Kidney (tissue), 22 donors: ENCODE results near the gene CBX3. TPM values are rescaled to one million over a fixed set of nuclear protein-coding genes. Genes with fewer than 3 reads are reported as not detected.
"Not testable (repeated sequence)": the region's sequence is repeated elsewhere in the genome, so short reads cannot be mapped to it uniquely, and the experiment has no call there.

ENCODE experiments used
- DNase-seq, 5 donors: peaks; one replicate each; pipeline ENCODE4 v3.0.0-alpha.2; 2013 to 2020
- FAIRE-seq: peaks from 2 replicates; lab custom pipeline; 2012; peaks lifted over from hg19 to GRCh38; lab: Jason Lieb, UNC
- H3K27ac ChIP-seq, 2 donors: one replicate each; pipeline ENCODE4 v1.7.0; 2013; ENCODE audit warnings: low read depth in 2 of 2, low read length in 2 of 2, inconsistent platforms in 1 of 2
- H3K27me3 ChIP-seq: one replicate; pipeline ENCODE4 v1.7.1; 2013; ENCODE audit warnings: low read length, inconsistent platforms; ENCODE audit not compliant: control insufficient read depth, insufficient read depth
- H3K36me3 ChIP-seq, 3 donors: one replicate each; pipeline versions ENCODE4 v1.7.0 to v1.7.1; 2013; ENCODE audit warnings: low read length in 3 of 3, control low read depth in 1 of 3, inconsistent platforms in 1 of 3; ENCODE audit not compliant: insufficient read depth in 3 of 3, control insufficient read depth in 2 of 3
- H3K4me1 ChIP-seq, 3 donors: one replicate each; pipeline versions ENCODE4 v1.7.0 to v1.7.1; 2013; ENCODE audit warnings: low read length in 3 of 3, inconsistent platforms in 1 of 3, low read depth in 1 of 3; ENCODE audit not compliant: control insufficient read depth in 2 of 3, insufficient read depth in 2 of 3
- H3K4me3 ChIP-seq, 3 donors: one replicate each; pipeline versions ENCODE4 v1.7.0 to v1.8.1; 2013; ENCODE audit warnings: low read length in 3 of 3, control low read depth in 1 of 3, inconsistent platforms in 1 of 3
- H3K9ac ChIP-seq, 3 donors: one replicate each; pipeline versions ENCODE4 v1.7.0 to v1.7.1; 2013; ENCODE audit warnings: low read length in 3 of 3, control low read depth in 1 of 3, inconsistent platforms in 1 of 3
- H3K9me3 ChIP-seq, 3 donors: one replicate each; pipeline versions ENCODE4 v1.7.0 to v1.7.1; 2013; ENCODE audit warnings: low read length in 3 of 3, control low read depth in 1 of 3, inconsistent platforms in 1 of 3; ENCODE audit not compliant: control insufficient read depth in 2 of 3, insufficient read depth in 1 of 3
- CTCF ChIP-seq: IDR thresholded peaks from 3 replicates; pipeline ENCODE4 v1.5.1; 2012; ENCODE audit warnings: mild to moderate bottlenecking, moderate library complexity, borderline replicate concordance; ENCODE audit not compliant: insufficient read depth; ENCODE audit errors: extremely low read depth
- intact Hi-C: fragments of 100-400 bp; cut with DNase I; formaldehyde crosslinking; loops from one replicate; pipeline ENCODE4 v1.11.1; 2022
- long read RNA-seq, 10 donors: library from polyadenylated mRNA in 1 of 10; unstranded in 1 of 10; transcript quantifications; one replicate each; pipeline ENCODE4 v2.0.0 and lab custom pipeline, GENCODE V29; 2021 to 2026
- polyA plus RNA-seq: library from polyadenylated mRNA; stranded (reverse); fragments of 350-450 nt; fragmentation: Illumina TruSeq; extraction: RNeasy Lipid Tissue Mini Kit (QIAGEN cat#74804); gene quantifications from one replicate; pipeline ENCODE4 v1.2.3, GENCODE V29; 2014; ENCODE audit warnings: low read depth, low replicate concordance; ENCODE audit not compliant: insufficient read depth
- total RNA-seq: library from RNA; stranded (reverse); fragmentation: NEBNext Ultra II Directional; extraction: Animal tissue kit (Norgen Biotek cat#: 25700); gene quantifications from one replicate; pipeline ENCODE4 v1.2.1, GENCODE V29; 2021
- donor health status: control.
- donor health status: control.
- donor health status: control.
- donor health status: control.
- donor health status: control.
- donor health status: DM: yes; HTN: yes; CAD: no.
- donor health status: Normal renal cell carcinoma (clear cell type).

The CBX3 gene
- total RNA-seq = 120 TPM
- polyA plus RNA-seq = 92.4 TPM
- long read RNA-seq, donor 1, transcript CBX3-202 (6 exons, 1,857 nt) = major isoform, 60 of 107 reads
- long read RNA-seq, donor 1, transcript CBX3-206 (3 exons, 860 nt) = minor isoform, 10 of 107 reads
- long read RNA-seq, donor 1, transcript CBX3-201 (6 exons, 2,128 nt) = minor isoform, 6 of 107 reads
- long read RNA-seq, donor 1, partial matches to known transcripts = 24 of 107 reads
- long read RNA-seq, donor 1, other reads (novel, unspliced or antisense) = 5 of 107 reads
- long read RNA-seq, donor 2, transcript CBX3-206 (3 exons, 860 nt) = minor isoform, 28 of 128 reads
- long read RNA-seq, donor 2, transcript CBX3-202 (6 exons, 1,857 nt) = major isoform, 61 of 128 reads
- long read RNA-seq, donor 2, partial matches to known transcripts = 28 of 128 reads
- long read RNA-seq, donor 2, other reads (novel, unspliced or antisense) = 5 of 128 reads
- long read RNA-seq, donor 3, transcript CBX3-202 (6 exons, 1,857 nt) = major isoform, 71 of 150 reads
- long read RNA-seq, donor 3, transcript CBX3-201 (6 exons, 2,128 nt) = minor isoform, 12 of 150 reads
- long read RNA-seq, donor 3, transcript CBX3-206 (3 exons, 860 nt) = minor isoform, 31 of 150 reads
- long read RNA-seq, donor 3, partial matches to known transcripts = 28 of 150 reads
- long read RNA-seq, donor 3, other reads (novel, unspliced or antisense) = 6 of 150 reads
- long read RNA-seq, donor 4, transcript CBX3-202 (6 exons, 1,857 nt) = major isoform, 73 of 117 reads
- long read RNA-seq, donor 4, transcript CBX3-206 (3 exons, 860 nt) = minor isoform, 5 of 117 reads
- long read RNA-seq, donor 4, partial matches to known transcripts = 32 of 117 reads
- long read RNA-seq, donor 4, other reads (novel, unspliced or antisense) = 0 of 117 reads
- long read RNA-seq, donor 5, transcript CBX3-202 (6 exons, 1,857 nt) = major isoform, 8 of 11 reads
- long read RNA-seq, donor 5, partial matches to known transcripts = 0 of 11 reads
- long read RNA-seq, donor 5, other reads (novel, unspliced or antisense) = 0 of 11 reads
- long read RNA-seq, donor 6, transcript CBX3-202 (6 exons, 1,857 nt) = major isoform, 143 of 259 reads
- long read RNA-seq, donor 6, transcript CBX3-201 (6 exons, 2,128 nt) = minor isoform, 12 of 259 reads
- long read RNA-seq, donor 6, transcript CBX3-206 (3 exons, 860 nt) = minor isoform, 33 of 259 reads
- long read RNA-seq, donor 6, partial matches to known transcripts = 54 of 259 reads
- long read RNA-seq, donor 6, other reads (novel, unspliced or antisense) = 10 of 259 reads
- long read RNA-seq, donor 7, transcript CBX3-201 (6 exons, 2,128 nt) = minor isoform, 6 of 138 reads
- long read RNA-seq, donor 7, transcript CBX3-202 (6 exons, 1,857 nt) = major isoform, 75 of 138 reads
- long read RNA-seq, donor 7, partial matches to known transcripts = 50 of 138 reads
- long read RNA-seq, donor 7, other reads (novel, unspliced or antisense) = 5 of 138 reads
- long read RNA-seq, donor 8, transcript CBX3-206 (3 exons, 860 nt) = minor isoform, 10 of 126 reads
- long read RNA-seq, donor 8, transcript CBX3-201 (6 exons, 2,128 nt) = minor isoform, 5 of 126 reads
- long read RNA-seq, donor 8, transcript CBX3-202 (6 exons, 1,857 nt) = major isoform, 53 of 126 reads
- long read RNA-seq, donor 8, partial matches to known transcripts = 56 of 126 reads
- long read RNA-seq, donor 8, other reads (novel, unspliced or antisense) = 0 of 126 reads
- long read RNA-seq, donor 9, transcript CBX3-202 (6 exons, 1,857 nt) = major isoform, 29 of 40 reads
- long read RNA-seq, donor 9, partial matches to known transcripts = 6 of 40 reads
- long read RNA-seq, donor 9, other reads (novel, unspliced or antisense) = 0 of 40 reads
- long read RNA-seq, donor 10, transcript CBX3-201 (6 exons, 2,128 nt) = minor isoform, 5 of 129 reads
- long read RNA-seq, donor 10, transcript CBX3-202 (6 exons, 1,857 nt) = major isoform, 63 of 129 reads
- long read RNA-seq, donor 10, transcript CBX3-206 (3 exons, 860 nt) = minor isoform, 16 of 129 reads
- long read RNA-seq, donor 10, partial matches to known transcripts = 36 of 129 reads
- long read RNA-seq, donor 10, other reads (novel, unspliced or antisense) = 6 of 129 reads

GRCh38 chr7:26201247-26202018, at the start of gene CBX3:
Gene CBX3, plus strand, starts transcription at chr7:26201745. Its CDS starts 1,254 bp downstream, at chr7:26202999.
- Histone ChIP-seq H3K9me3 (no peaks in the 10 kb centered on the region), H3K27ac (peak within 1 kb of the TSS; percentile 99 to 100), H3K36me3 (peaks cover 7 to 20% (median 8%) of the 10 kb centered on the region in 3 donors), H3K9ac (peak within 1 kb of the TSS; percentile 99 to 100 (median 99)), H3K27me3 (no peaks in the 10 kb centered on the region), H3K4me1 (peaks cover 4 to 11% (median 5%) of the 10 kb centered on the region in 3 donors), H3K4me3 (peak within 1 kb of the TSS; percentile 80 to 87 (median 85))
- DNase-seq (peak; percentile 95 to 98 (median 97)), FAIRE-seq (no peak)
- TF ChIP-seq CTCF = no peak
- intact Hi-C loops = no loop called here

- Histone ChIP-seq H3K36me3 (no peaks in the 10 kb centered on the region), H3K27ac (no peak within 1 kb of the TSS), H3K4me1 (peaks cover 3 to 19% (median 4%) of the 10 kb centered on the region in 3 donors), H3K9ac (peak within 1 kb of the TSS in 1 of 3 donors; percentile 16), H3K27me3 (peaks cover 4% of the 10 kb centered on the region), H3K9me3 (no peaks in the 10 kb centered on the region), H3K4me3 (peak within 1 kb of the TSS; percentile 33 to 55 (median 52))
- intact Hi-C loops = no loop called here
- DNase-seq (peak; percentile 75 to 91 (median 86)), FAIRE-seq (no peak)
- TF ChIP-seq CTCF = no peak
Observed at GRCh38 chr7:26151953-26152781, 49.4 kb upstream of the CBX3 start, which contains the start of gene NFE2L3. Gene NFE2L3, plus strand, starts transcription at chr7:26152198. Its CDS starts 301 bp downstream, at chr7:26152499.

- peak in 1 of 5 donors; percentile 28 for DNase-seq
- H3K27me3 ChIP-seq, H3K36me3 ChIP-seq, intact Hi-C loops, FAIRE-seq, H3K27ac ChIP-seq, H3K9me3 ChIP-seq: not testable (repeated sequence)
- H3K4me1 ChIP-seq = peaks cover 3 to 19% (median 4%) of the 10 kb centered on the region in 3 donors
- peak overlapping the region in 2 of 3 donors; percentile 52 to 55 for H3K4me3 ChIP-seq
- peak overlapping the region in 1 of 3 donors; percentile 16 for H3K9ac ChIP-seq
Observed at GRCh38 chr7:26152782-26153240, 48.7 kb upstream of the CBX3 start.
